GM12878 (cell line): ENCODE measurements around the gene HIP1. TPM values are rescaled to one million over a fixed set of nuclear protein-coding genes. Genes with fewer than 3 reads are reported as not detected.

Experiments
- ATAC-seq: fragments of 200-7000 bp; cut with Tn5 transposase; 3 replicates; pipeline ENCODE4 v1.9.1; 2020; ENCODE audit warnings: mild to moderate bottlenecking, moderate library complexity
- BruUV-seq: library from RNA; stranded (reverse); fragments of 400-500 nt; replicated peaks from 2 replicates; lab custom pipeline; 2021; lab: Mats Ljungman, UMichigan
- CTCF ChIA-PET: fragments of 300-600 bp; sonication (Branson Sonifier 250); formaldehyde crosslinking; extraction: SDS; loops from one replicate; lab custom pipeline; 2021; ENCODE audit warnings: inconsistent platforms; lab: Yijun Ruan, JAX
- POLR2A ChIA-PET: fragments of 350-600 bp; formaldehyde crosslinking; extraction: SDS; loops from one replicate; lab custom pipeline; 2021; ENCODE audit warnings: inconsistent platforms; lab: Charles Lee
- RAD21 ChIA-PET: fragments of 300-600 bp; sonication (Branson Sonifier 250); formaldehyde crosslinking; loops from one replicate; lab custom pipeline; 2023; ENCODE audit warnings: antibody characterized with exemption; ENCODE audit not compliant: unreplicated experiment; lab: Charles Lee
- SMC1A ChIA-PET: fragments of 300-600 bp; sonication (Branson Sonifier 250); formaldehyde crosslinking; loops from one replicate; lab custom pipeline; 2023; ENCODE audit not compliant: unreplicated experiment, uncharacterized antibody; lab: Charles Lee
- DNase-seq: peaks from one replicate; pipeline ENCODE4 v3.0.0-alpha.2; 2011; ENCODE audit warnings: low read depth, low spot score
- FAIRE-seq: peaks from 3 replicates; lab custom pipeline; 2011; peaks lifted over from hg19 to GRCh38; lab: Jason Lieb, UNC
- H2AFZ ChIP-seq: 2 replicates; pipeline ENCODE4 v1.6.0; 2011; ENCODE audit warnings: low read depth, low read length, control low read depth; ENCODE audit not compliant: control insufficient read depth
- H3K27ac ChIP-seq: 2 replicates; pipeline ENCODE4 v1.5.1; 2011; ENCODE audit warnings: control low read depth; ENCODE audit not compliant: control insufficient read depth, insufficient read depth
- H3K27me3 ChIP-seq, 2 experiments: replicated peaks in 1 of 2; 2 replicates each; pipeline versions ENCODE4 v1.6.0 to v1.6.1; 2011; ENCODE audit warnings: low read length in 1 of 2; ENCODE audit not compliant: control insufficient read depth in 2 of 2, insufficient read depth in 2 of 2
- H3K36me3 ChIP-seq, 2 experiments: 2 replicates each; pipeline ENCODE4 v1.5.1; 2011; ENCODE audit warnings: low read length in 1 of 2; ENCODE audit not compliant: control insufficient read depth in 2 of 2, insufficient read depth in 2 of 2
- H3K4me1 ChIP-seq: 2 replicates; pipeline ENCODE4 v1.6.1; 2011; ENCODE audit warnings: mild to moderate bottlenecking, low read length, moderate library complexity, mixed read lengths; ENCODE audit not compliant: control insufficient read depth, insufficient read depth
- H3K4me2 ChIP-seq: 2 replicates; pipeline ENCODE4 v1.6.0; 2011; ENCODE audit warnings: control low read depth; ENCODE audit not compliant: control insufficient read depth, insufficient read depth
- H3K4me3 ChIP-seq: fragments of 200-600 bp; sonication (generic); 2 replicates; pipeline ENCODE4 v1.5.1; 2016
- H3K79me2 ChIP-seq: 2 replicates; pipeline ENCODE4 v1.6.0; 2011; ENCODE audit warnings: low read length; ENCODE audit not compliant: control insufficient read depth, insufficient read depth
- H3K9ac ChIP-seq: 2 replicates; pipeline ENCODE4 v1.8.0; 2011; ENCODE audit warnings: low read length, control low read depth, mixed read lengths; ENCODE audit not compliant: control insufficient read depth, insufficient read depth
- H3K9me3 ChIP-seq: replicated peaks from 3 replicates; pipeline ENCODE4 v1.5.1; 2011; ENCODE audit warnings: mild to moderate bottlenecking, low read length; ENCODE audit not compliant: control insufficient read depth, insufficient read depth
- H4K20me1 ChIP-seq: 2 replicates; pipeline ENCODE4 v1.6.0; 2011; ENCODE audit not compliant: control insufficient read depth, insufficient read depth
- ATF2 ChIP-seq: IDR thresholded peaks from 2 replicates; pipeline ENCODE4 v1.6.1; 2012; ENCODE audit warnings: low read length, inconsistent platforms
- MEF2A ChIP-seq: IDR thresholded peaks from 2 replicates; pipeline ENCODE4 v1.6.1; 2011; ENCODE audit warnings: low read depth, mild to moderate bottlenecking, low read length, moderate library complexity; ENCODE audit not compliant: insufficient read depth
- RFX5 ChIP-seq: IDR thresholded peaks from 2 replicates; pipeline ENCODE4 v1.6.1; 2011; ENCODE audit warnings: low read depth, low read length, improper control_type of control experiment
- RUNX3 ChIP-seq: IDR thresholded peaks from 2 replicates; pipeline ENCODE4 v1.6.1; 2012; ENCODE audit warnings: low read length, inconsistent platforms
- SP1 ChIP-seq: IDR thresholded peaks from one replicate; pipeline ENCODE4 v1.6.1; 2011; ENCODE audit warnings: low read depth, low read length
- TBL1XR1 ChIP-seq: IDR thresholded peaks from 2 replicates; pipeline ENCODE4 v1.6.1; 2012; ENCODE audit warnings: low read depth, low read length, improper control_type of control experiment
- TCF12 ChIP-seq: IDR thresholded peaks from 2 replicates; pipeline ENCODE4 v1.6.1; 2011; ENCODE audit warnings: low read depth, mild to moderate bottlenecking, low read length
- WGBS: methylation state at CpG from one replicate; pipeline ENCODE4 v1.1.6; 2016; ENCODE audit warnings: low lambda C conversion rate; ENCODE audit not compliant: insufficient replicate concordance, insufficient coverage; ENCODE audit errors: missing lambda C conversion rate; 5-methylcytosine and 5-hydroxymethylcytosine counted together
- in situ Hi-C: fragments of 300-500 bp; cut with MboI; formaldehyde crosslinking; loops from 9 replicates; pipeline ENCODE4 v1.14.3; 2018; ENCODE audit warnings: mixed read lengths
- intact Hi-C: fragments of 100-400 bp; cut with micrococcal nuclease; formaldehyde crosslinking; loops from one replicate; pipeline ENCODE4 v1.14.2; 2022; ENCODE audit not compliant: unreplicated experiment
- polyA plus RNA-seq, 11 experiments: library from polyadenylated mRNA; depleted of rRNA in 4 of 11; unstranded in 6 of 11; stranded (reverse) in 5 of 11; fragments of >200 nt; fragmentation: Nextera tagmentation in 4 of 11; fragmentation: Illumina TruSeq in 1 of 11; extraction: Ambion mirVana in 4 of 11; extraction: Trizol in 1 of 11; gene quantifications; 1 replicate in 1 of 11; 2 replicates in 10 of 11; pipeline versions ENCODE4 v1.2.1 to v1.2.3, GENCODE V29; 2011 to 2016; ENCODE audit warnings: inconsistent platforms in 2 of 11, missing spikeins in 2 of 11, low read depth in 1 of 11
- total RNA-seq, 4 experiments: library from RNA; depleted of rRNA in 3 of 4; stranded (reverse); fragments of >200 nt in 3 of 4; fragmentation: Illumina TruSeq in 1 of 4; extraction: Trizol in 1 of 4; gene quantifications; 2 replicates each; pipeline versions ENCODE4 v1.2.1 to v1.2.3, GENCODE V29; 2013 to 2021

The HIP1 gene
- total and polyA plus RNA-seq, 10 of the 15 experiments (the other 5 are each of a cell fraction or from before 2014, with no cell fraction given) = 1.2 to 9.7 (median 3.2) TPM

- BruUV-seq = no TSS peak
- RAD21 ChIA-PET = interaction anchor here (1.5 kb wide), 1 partner anchor 146 kb away, joined by 3 read pairs; no protein-coding TSS in a partner anchor
- in situ Hi-C loops = no loop called here
- FAIRE-seq (no peak), ATAC-seq (no peak), DNase-seq (no peak)
- Histone ChIP-seq H2AFZ (no peak overlapping the region), H3K4me3 (no peak overlapping the region), H3K27ac (no peak overlapping the region), H3K79me2 (no peaks in the 10 kb centered on the region), H4K20me1 (no peaks in the 10 kb centered on the region), H3K27me3 (no peaks in the 10 kb centered on the region), H3K4me2 (no peak overlapping the region), H3K4me1 (peaks cover 26% of the 10 kb centered on the region)
- intact Hi-C loops = no loop called here
- 68% methylated on average over 4 of the region's 9 CpGs for WGBS
- CTCF ChIA-PET = interaction anchor here (1.2 kb wide), 1 partner anchor 11 kb away, joined by 3 read pairs; no protein-coding TSS in a partner anchor
- POLR2A ChIA-PET = no interaction called here
- SMC1A ChIA-PET = no interaction called here
- TF ChIP-seq RFX5 = no peak
- no peak for TF ChIP-seq ATF2
- no peak for TF ChIP-seq SP1
- TF ChIP-seq TBL1XR1 = no peak
- TF ChIP-seq RUNX3 = no peak
- TF ChIP-seq, all 136 proteins: peak for 0
- no peak overlapping the region for H3K9ac ChIP-seq
- no peaks in the 10 kb centered on the region for H3K36me3 ChIP-seq
- H3K9me3 ChIP-seq = no peaks in the 10 kb centered on the region; the same call in 2 of the 3 replicates
These were observed 122.1 kb downstream of the HIP1 start for GRCh38 chr7:75616421-75617167.

- DNase-seq (no peak), FAIRE-seq (no peak), ATAC-seq (no peak)
- intact Hi-C loops = no loop called here
- ChIA-PET CTCF (no interaction called here), SMC1A (interaction anchor here (3.2 kb wide), 1 partner anchor 148 kb away, joined by 8 read pairs; no protein-coding TSS in a partner anchor), POLR2A (no interaction called here), RAD21 (interaction anchor here (1.5 kb wide), 1 partner anchor 125 kb away, joined by 3 read pairs; no protein-coding TSS in a partner anchor)
- Histone ChIP-seq H3K79me2 (no peaks in the 10 kb centered on the region), H3K27me3 (no peaks in the 10 kb centered on the region), H3K27ac (no peak overlapping the region), H3K4me1 (peaks cover 18% of the 10 kb centered on the region), H3K4me3 (no peak overlapping the region), H3K36me3 (no peaks in the 10 kb centered on the region), H3K9ac (no peak overlapping the region), H2AFZ (no peak overlapping the region), H4K20me1 (no peaks in the 10 kb centered on the region), H3K9me3 (no peaks in the 10 kb centered on the region), H3K4me2 (no peak overlapping the region)
- whole genome bisulfite sequencing = 98% methylated on average over 6 of the region's 6 CpGs
- BruUV-seq = no TSS peak
- TF ChIP-seq RUNX3 (no peak), MEF2A (no peak), TCF12 (no peak)
- in situ Hi-C loops = no loop called here
These were observed 124.3 kb downstream of the HIP1 start for GRCh38 chr7:75614401-75614800.
